Mesodermal cell (in vitro differentiated cells): ENCODE measurements around the gene ARL8B.
"Not testable (repeated sequence)": the region's sequence is repeated elsewhere in the genome, so short reads cannot be mapped to it uniquely, and the experiment has no call there.

Experiments
- H3K27ac ChIP-seq: 2 replicates; pipeline ENCODE4 v1.7.0; 2013; ENCODE audit warnings: mild to moderate bottlenecking, low read depth, low read length, moderate library complexity; ENCODE audit not compliant: severe bottlenecking
- H3K36me3 ChIP-seq: 2 replicates; pipeline ENCODE4 v1.7.1; 2013; ENCODE audit warnings: mild to moderate bottlenecking, low read length, moderate library complexity; ENCODE audit not compliant: control insufficient read depth, insufficient read depth
- H3K4me1 ChIP-seq: one replicate; pipeline ENCODE4 v1.7.1; 2013; ENCODE audit warnings: mild to moderate bottlenecking, low read length; ENCODE audit not compliant: insufficient read depth, control insufficient read depth, poor library complexity, severe bottlenecking
- H3K4me3 ChIP-seq: 2 replicates; pipeline ENCODE4 v1.7.0; 2013; ENCODE audit warnings: low read length, control low read depth, mild to moderate bottlenecking; ENCODE audit not compliant: insufficient read depth, poor library complexity, severe bottlenecking; ENCODE audit errors: extremely low read depth
- H3K9me3 ChIP-seq: 2 replicates; pipeline ENCODE4 v1.7.1; 2013; ENCODE audit warnings: mild to moderate bottlenecking, low read length, moderate library complexity; ENCODE audit not compliant: control insufficient read depth
- WGBS, 2 experiments: methylation state at CpG; one replicate each; pipeline ENCODE4 v1.1.5; 2013; ENCODE audit warnings: missing lambda C conversion rate in 2 of 2; ENCODE audit not compliant: insufficient coverage in 2 of 2; 5-methylcytosine and 5-hydroxymethylcytosine counted together

The ARL8B gene

DNA sequence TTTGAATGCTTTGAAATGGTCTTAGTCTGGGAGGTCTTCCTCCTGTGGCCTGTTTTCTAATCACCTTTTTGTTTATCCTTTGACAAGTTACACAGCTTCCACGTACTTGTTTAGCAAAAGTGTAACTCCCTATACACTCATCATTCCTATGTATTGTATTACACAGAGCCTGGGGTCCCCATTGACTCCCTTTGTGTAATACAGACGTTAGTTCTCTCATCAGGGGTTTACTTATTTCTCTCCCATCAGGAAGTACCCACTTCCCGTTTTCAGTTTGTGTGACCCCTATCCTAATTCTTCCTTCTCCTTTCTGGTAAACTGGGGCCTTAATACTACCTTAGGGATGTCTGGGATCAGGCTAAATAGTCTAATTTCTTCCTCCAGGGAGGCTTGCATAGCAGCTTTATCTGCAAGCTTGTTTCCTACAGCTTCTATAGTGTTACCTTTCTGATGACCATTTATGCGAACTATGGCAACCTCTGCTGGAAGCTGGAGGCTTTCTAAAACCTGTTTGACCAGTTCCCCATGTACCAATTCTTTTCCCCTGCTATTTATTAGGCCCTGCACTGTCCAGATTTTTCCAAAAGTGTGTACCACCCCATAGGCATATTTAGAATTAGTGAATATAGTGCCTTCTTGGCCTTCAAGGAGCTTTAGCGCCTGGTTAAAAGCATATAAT is 22.4 kb downstream of the ARL8B start:
- peaks cover 33% of the 10 kb centered on the region for H3K9me3 ChIP-seq
- peaks cover 52% of the 10 kb centered on the region for H3K36me3 ChIP-seq
- no peak overlapping the region for H3K4me3 ChIP-seq
- H3K27ac ChIP-seq: no peak overlapping the region
- WGBS, 2 experiments: 95 to 96% methylated on average over 4 of the region's 5 CpGs
- no peaks in the 10 kb centered on the region for H3K4me1 ChIP-seq

DNA sequence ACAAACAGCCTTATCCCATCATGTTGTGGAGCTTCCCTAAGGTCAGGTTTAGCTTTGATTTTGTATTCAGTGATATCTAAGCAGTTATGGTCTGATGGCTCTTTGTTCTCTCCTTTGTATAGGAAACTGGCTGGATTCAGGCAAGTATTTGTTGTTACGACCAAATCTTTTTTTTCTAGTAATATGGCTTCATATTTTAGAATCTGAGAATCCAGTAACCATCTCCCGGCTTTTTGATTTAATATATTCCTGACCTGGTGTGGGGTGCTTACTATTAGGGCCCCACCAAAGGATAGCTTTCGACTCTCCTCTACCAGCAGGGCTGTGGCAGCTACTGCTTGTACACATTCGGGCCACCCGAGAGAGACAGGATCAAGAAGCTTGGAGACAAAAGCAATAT is 23.0 kb downstream of the ARL8B start:
- no peaks in the 10 kb centered on the region for H3K4me1 ChIP-seq
- 100% methylated on average over 3 of the region's 5 CpGs for whole genome bisulfite sequencing, 2 experiments
- no peak overlapping the region for H3K27ac ChIP-seq
- no peak overlapping the region for H3K4me3 ChIP-seq
- peaks cover 52% of the 10 kb centered on the region for H3K36me3 ChIP-seq
- peaks cover 33% of the 10 kb centered on the region for H3K9me3 ChIP-seq

DNA sequence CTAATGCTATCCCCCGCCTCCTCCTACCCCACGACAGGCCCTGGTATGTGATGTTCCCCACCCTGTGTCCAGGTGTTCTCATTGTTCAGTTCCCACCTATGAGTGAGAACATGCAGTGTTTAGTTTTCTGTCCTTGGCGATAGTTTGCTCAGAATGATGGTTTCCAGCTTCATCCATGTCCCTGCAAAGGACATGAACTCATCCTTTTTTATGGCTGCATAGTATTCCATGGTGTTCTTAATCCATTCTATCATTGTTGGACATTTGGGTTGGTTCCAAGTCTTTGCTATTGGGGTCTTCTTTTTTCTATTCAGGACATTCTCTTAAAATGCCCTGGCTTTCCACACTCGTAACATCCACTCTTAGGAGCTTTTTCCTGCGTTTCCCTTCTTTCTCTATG is 25.1 kb downstream of the ARL8B start:
- not testable (repeated sequence) for H3K27ac ChIP-seq, H3K4me1 ChIP-seq, H3K4me3 ChIP-seq
- 90 to 100% methylated on average over 2 to 3 of the region's 5 CpGs for WGBS, 2 experiments
- peaks cover 24% of the 10 kb centered on the region for H3K9me3 ChIP-seq
- H3K36me3 ChIP-seq: peaks cover 34% of the 10 kb centered on the region

DNA sequence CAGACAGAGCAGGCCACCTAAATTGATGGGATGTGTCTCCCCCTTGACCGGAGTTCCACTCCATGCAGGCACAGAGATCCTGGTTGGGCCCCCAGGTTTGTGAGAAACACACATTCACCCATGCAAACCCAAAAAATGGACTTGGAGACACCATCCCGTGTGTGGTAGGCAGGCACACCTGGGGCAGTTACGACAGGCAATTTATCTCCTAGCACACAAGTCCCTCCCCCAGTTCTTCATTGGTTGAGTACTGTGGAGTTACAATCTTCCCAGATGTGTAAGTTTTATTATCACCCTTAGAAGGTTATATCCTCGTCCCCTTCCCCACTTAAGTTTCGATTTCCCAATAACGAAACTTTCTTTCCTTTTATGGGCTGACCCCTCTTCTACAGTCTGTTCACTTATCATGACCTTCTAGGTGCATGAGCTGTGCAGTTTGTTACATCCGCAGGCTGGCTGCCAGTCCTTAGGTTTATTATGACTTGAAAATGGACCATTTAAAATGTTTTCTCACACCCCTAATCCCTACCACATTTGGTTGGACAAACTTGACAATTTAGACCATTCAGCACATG is 27.3 kb downstream of the ARL8B start:
- Histone ChIP-seq H3K9me3 (peaks cover 4% of the 10 kb centered on the region), H3K36me3 (peaks cover 22% of the 10 kb centered on the region), H3K4me3 (no peak overlapping the region), H3K27ac (no peak overlapping the region), H3K4me1 (no peaks in the 10 kb centered on the region)
- WGBS, 2 experiments: 90 to 92% methylated on average over 2 to 3 of the region's 7 CpGs

DNA sequence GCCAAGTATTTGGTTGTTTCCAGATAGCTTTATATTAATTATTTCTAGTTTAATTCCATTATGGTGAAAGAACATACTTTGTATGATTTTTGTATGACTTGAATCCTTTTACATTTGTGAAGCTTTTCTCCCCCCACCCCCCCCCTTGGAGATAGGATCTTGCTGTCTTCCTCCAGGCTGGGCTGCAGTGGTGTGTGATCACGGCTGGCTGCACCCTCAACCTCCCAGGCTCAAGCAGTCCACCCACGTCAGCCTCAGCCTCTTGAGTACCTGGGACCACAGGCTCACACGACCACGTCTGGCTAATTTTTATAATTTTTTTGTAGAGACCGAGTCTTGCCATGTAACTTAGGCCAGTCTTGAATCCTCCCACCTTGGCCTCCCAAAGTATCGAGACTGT is 29.5 kb downstream of the ARL8B start:
- 90 to 93% methylated on average over 5 to 6 of the region's 6 CpGs for WGBS, 2 experiments
- peaks cover 12% of the 10 kb centered on the region for H3K36me3 ChIP-seq

DNA sequence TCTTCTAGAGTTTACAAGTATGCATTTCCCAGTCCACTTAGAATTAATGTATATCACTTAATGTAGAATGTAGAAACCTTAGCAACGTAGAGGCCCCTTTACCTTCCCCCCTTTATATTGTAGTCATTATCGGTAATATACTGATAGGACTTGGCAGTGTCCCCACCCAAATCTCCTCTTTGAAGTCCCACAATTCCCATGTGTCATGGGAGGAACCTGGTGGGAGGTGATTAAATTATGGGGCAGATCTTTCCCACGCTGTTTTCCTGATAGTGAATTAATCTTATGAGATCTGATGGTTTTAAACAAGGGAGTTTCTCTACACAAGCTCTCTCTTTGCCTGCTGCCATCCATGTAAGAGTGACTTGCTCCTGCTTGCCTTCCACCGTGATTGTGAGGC is 31.0 kb downstream of the ARL8B start:
- Histone ChIP-seq H3K9me3 (no peaks in the 10 kb centered on the region), H3K4me1 (no peaks in the 10 kb centered on the region), H3K4me3 (no peak overlapping the region), H3K36me3 (peaks cover 4% of the 10 kb centered on the region), H3K27ac (no peak overlapping the region)
- WGBS, 2 experiments: 100% methylated on average over 1 of the region's 4 CpGs; no CpG with 5 or more reads in 1 of the 2 experiments

More for the DNA sequence above, 29.5 kb downstream of the ARL8B start:
- H3K9me3 ChIP-seq: no peaks in the 10 kb centered on the region
- no peak overlapping the region for H3K27ac ChIP-seq
- H3K4me1 ChIP-seq: no peaks in the 10 kb centered on the region
- no peak overlapping the region for H3K4me3 ChIP-seq

DNA sequence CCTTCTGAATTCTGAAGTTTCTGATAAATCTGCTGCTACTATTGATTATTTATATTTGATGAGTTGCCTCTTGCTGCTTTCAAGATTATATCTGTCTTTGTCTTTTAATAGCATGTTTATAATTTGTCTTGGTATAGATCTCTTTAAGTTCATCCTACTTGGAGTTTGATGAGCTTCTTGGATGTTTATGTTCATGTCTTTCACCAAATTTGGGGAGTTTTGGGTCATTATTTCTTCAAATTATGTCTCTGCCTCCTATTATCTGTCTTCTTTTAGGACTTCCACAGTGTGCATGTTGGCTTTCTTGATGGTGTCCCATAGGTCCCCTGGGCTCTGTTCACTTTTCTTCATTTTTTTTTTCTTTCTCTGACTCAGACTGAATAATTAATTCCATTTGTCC is 33.1 kb downstream of the ARL8B start:
- peaks cover under 1% of the 10 kb centered on the region for H3K4me1 ChIP-seq
- no peak overlapping the region for H3K4me3 ChIP-seq
- H3K9me3 ChIP-seq: no peaks in the 10 kb centered on the region
- no peaks in the 10 kb centered on the region for H3K36me3 ChIP-seq
- no peak overlapping the region for H3K27ac ChIP-seq

DNA sequence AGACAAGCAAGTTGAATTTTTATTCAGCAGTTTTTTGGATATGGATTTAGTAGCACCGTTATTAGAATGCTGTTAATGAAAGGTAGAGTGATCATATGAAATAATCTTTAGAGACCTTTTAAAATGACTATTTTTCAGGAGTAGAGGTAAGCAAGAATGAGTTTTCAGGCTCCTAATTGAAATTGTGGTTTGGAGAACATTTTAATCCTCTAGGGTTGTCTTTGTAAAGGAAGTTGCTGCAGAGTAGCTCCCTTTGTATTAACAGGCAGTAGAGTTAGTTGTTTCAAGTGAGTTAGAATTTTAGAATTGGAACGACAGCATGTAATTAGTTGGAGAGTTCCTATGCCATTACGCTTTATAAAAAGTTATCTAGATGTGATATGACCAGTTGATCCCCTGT is 38.2 kb downstream of the ARL8B start:
- Histone ChIP-seq H3K9me3 (no peaks in the 10 kb centered on the region), H3K27ac (no peak overlapping the region), H3K36me3 (no peaks in the 10 kb centered on the region), H3K4me1 (peaks cover 26% of the 10 kb centered on the region), H3K4me3 (no peak overlapping the region)
- 90% methylated on average over 2 of the region's 3 CpGs; no CpG with 5 or more reads in 1 of the 2 experiments for WGBS, 2 experiments

DNA sequence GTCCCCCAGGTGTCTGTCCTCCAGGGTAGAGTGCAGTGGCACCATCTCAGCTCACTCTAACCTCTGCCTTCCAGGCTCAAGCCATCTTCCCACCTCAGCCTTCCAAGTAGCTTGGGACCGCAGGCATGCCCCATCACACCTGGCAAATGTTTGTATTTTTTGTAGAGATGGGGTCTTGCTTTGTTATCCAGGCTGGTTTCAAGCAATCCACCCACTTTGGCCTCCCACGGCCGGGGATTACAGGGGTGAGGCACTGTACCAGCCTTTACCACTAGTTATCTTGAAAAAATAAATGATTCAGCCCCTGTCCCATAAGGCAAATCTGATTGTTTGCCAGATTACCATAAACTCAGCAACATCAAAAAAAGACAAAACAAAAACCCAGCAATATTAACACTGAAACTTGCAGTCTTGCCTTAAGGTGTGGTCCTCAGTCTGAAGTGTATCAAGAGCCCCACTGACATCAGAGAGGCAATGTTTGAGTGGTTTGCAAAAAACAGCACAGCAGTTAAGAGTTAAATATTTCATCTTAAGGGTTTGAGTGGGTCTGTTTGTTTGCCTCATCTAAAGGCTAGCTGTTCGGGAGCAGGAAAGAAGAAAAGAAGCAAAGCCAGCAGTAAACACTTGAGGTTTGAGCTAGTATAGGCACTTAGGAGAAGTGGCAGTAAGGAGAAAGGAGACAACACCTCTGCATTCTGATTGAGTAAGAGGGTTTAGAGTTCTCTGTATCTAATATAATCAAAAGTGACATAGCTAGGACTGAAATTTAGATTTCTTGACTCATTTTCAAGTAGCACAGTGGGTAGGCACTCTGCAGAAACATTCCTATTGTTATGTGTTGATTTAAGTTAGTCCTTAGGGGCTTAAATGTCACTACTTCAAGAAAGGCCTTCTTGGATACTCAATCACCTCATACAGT is 39.1 kb downstream of the ARL8B start:
- WGBS, 2 experiments: 65 to 74% methylated on average over 2 to 4 of the region's 4 CpGs
- H3K27ac ChIP-seq: peak overlapping the region; percentile 64
- no peaks in the 10 kb centered on the region for H3K9me3 ChIP-seq

DNA sequence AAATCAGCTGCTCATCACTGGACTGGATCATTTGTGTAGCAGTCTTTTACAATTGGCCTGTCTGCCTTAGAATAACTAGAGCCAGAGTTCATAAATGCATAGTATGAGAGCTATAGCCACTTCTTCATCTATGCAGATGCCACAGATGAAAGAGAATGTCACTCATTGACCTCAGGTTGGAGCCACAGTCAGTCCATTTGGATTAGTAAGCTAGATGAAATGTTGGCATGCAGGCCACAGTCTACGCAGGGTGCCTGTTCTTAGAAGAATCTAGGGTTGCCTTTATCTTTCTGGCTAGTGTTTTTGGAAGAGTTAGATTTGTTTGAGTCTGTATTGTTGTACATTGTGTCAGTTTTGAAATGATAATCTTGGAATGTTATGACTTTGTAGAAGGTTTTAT is 40.0 kb downstream of the ARL8B start:
- no peaks in the 10 kb centered on the region for H3K9me3 ChIP-seq
- no peak overlapping the region for H3K4me3 ChIP-seq
- WGBS, 2 experiments: 100% methylated on average over 1 of the region's 1 CpG
- peaks cover 26% of the 10 kb centered on the region for H3K4me1 ChIP-seq
- H3K27ac ChIP-seq: peak overlapping the region; percentile 64
- H3K36me3 ChIP-seq: no peaks in the 10 kb centered on the region

More for the DNA sequence above, 39.1 kb downstream of the ARL8B start:
- H3K36me3 ChIP-seq: no peaks in the 10 kb centered on the region
- peaks cover 26% of the 10 kb centered on the region for H3K4me1 ChIP-seq
- H3K4me3 ChIP-seq: no peak overlapping the region
